ENCODE data around the gene CAPN3. TPM values are rescaled to one million over a fixed set of nuclear protein-coding genes. Genes with fewer than 3 reads are reported as not detected.
A peak's percentile ranks its signal among the peaks of the same experiment; 100 is the strongest.

CAPN3 gene
- total RNA-seq, 1 donor from 2014 or later = 12.3 TPM

DNA sequence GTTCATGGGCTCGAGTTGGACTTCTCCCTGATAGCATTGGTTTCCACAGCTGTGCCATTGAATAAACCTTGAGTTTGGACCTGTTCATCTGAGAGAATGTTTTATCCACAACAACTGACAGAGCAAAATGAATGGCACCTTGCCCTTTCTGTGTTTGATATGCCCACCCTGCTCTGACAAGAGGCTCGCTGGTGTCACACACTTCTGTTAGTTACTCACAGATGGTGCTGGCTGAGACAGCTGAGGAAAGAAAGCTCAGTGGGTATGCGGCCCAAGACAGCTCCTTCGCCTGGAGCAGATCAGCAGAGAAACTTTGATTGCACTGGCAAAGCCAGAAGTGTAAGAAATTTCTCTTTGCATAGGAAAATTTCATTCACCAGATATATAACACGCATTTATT is 2.5 kb upstream of the CAPN3 start:
- peak; percentile 65 for DNase-seq (ENCODE audit: low read depth)

DNA sequence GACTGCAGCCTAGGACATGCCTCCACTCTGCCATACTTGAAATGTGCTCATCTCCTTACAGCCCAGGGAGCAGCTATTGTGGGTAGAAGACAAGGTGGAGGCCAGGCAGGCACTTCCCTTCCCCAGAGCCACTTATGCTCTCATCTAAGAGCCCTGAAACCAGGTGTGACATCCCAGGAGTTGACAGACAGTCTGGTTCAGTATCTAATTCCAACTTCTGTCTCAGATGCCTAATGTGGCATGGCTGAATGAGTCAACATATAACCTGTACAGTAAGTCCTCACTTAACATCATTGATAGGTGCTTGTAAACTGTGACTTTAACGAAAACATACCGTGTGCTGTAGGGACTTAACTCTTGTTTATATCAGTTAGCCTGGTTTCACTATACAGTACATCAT is 1.2 kb upstream of the CAPN3 start:
- DNase-seq (ENCODE audit: low read depth) = no peak

DNA sequence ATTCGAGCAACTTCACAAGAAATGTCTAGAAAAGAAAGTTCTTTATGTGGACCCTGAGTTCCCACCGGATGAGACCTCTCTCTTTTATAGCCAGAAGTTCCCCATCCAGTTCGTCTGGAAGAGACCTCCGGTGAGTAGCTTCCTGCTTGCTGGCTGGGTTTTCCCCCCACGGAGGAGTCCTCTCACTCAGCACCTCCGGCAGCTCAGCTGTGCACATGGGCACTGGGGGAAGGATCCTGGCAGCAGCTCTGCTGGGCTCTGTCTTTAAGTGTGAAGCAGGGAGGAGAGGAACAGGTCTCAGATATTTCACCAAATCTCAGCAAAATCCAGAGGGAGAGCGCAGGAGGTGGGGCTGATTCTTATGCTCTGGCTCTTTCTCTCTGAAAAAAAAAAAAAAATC is 684 bp downstream of the CAPN3 start:
- DNase-seq (ENCODE audit: low read depth) = no peak

DNA sequence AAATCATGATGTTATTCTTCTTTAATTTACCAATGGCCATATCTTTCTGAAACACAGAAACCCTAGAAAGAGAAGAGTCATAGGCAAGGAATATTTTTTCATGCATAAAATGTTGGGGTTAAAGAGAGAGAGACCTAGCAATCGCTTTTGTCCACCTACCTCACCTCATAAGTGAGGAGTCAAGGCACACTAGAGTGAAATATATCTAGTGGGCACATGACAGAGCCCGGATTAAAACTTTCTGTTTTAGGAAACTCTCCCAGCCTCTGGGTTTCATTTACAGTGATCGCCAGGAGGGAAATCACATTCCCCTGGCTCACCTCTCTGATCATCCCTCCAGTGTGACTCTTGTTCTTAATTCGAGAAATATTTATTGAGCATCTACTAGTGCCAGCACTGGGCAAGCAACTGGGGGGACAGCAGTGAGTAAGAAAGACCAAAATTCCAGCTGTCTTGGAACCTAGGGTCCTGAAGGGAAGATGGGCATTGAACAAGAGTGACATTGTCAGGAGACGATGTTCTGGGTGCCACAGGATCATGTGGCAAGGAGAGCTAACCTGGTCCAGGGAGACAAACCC is 1.3 kb downstream of the CAPN3 start:
- DNase-seq (ENCODE audit: low read depth) = no peak

DNA sequence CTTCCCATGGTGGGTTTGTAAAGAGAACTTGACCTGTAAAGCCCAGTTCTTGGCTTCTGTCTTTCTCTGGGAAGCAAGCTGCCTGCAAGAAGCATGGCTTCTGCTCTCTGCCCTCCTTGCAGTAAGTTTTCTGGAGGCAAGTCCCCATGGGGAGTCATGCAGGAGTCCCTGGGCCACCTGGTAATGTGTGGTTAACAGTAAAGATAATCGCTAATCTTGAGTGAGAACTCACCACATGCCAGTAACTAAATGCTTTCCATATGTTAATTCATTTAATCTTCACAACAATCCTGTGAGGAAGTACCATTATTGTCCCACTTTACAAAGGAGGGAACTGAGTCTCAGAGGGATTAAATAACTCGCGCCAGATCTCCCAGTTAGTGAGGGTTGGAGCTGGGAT is 4.2 kb downstream of the CAPN3 start:
- no peak for DNase-seq (ENCODE audit: low read depth)

DNA sequence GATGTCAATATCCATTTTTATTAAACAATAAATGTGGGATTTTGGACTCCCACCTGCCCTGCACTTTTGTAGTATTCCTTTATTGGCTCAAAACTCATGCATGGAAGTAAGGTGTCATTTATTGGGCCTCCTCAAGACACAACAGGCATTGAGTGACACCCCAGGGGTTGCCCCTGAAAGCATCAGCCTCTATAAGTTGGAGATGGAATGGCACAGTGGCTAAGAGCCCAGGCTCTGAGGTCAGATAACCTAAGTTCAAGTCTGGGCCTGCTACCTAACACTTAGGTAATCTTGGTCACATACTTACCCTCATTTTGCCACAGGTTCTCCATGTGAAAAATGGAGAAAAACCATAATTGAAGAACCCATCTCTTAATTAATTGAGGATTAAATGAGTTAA is 4.6 kb downstream of the CAPN3 start:
- no peak for DNase-seq (ENCODE audit: low read depth)

DNA sequence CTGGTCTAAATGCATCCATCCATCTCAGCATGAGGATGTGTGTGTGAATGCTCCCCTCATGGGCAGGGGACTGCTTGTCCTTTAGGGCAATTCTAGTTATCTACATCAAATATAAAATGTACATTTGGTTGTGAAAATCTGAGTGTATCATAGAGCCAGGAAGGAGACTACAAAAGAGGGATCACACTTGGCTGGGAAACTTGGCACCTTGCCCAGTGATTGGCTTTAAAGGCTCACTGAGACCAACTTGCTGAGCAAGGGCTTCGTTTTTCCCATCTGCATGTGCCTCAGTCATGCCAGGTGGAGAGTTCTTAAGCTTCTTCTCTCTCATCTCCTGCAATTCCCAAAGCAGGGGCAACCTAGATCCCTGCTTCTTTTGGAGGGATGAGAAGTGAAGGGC is 5.2 kb downstream of the CAPN3 start:
- peak; percentile 24 for DNase-seq (ENCODE audit: low read depth)

DNA sequence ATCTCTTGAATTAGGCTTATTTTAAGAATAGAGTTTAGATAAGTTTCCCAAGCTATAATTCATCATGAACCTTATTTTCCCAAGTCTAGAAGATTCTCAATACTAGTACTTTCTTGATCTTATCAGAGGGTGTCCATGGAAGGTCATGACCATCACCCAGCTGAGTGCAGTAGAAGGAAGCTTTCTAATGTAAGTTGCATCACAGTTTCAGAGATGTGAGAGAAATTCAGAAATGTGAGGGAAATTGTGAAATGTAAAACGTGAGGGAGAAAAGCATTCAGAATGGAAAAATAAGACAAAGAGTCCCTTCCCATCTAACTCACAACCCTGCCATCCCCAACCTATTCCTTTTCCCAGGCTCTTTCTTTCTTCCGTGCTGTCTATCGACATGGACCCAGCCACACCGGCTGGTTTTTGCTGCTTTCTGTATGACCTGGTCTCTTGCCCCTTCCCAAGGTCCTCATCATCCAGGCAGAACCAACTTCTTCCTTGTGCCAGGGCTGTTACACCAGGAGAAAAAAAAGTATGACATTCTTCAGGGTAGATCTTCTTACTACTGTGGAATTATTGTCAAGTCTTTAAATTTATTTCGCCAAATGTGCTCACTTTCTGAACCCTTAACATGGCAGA is 6.7 kb downstream of the CAPN3 start:
- no peak for DNase-seq (ENCODE audit: low read depth)

DNA sequence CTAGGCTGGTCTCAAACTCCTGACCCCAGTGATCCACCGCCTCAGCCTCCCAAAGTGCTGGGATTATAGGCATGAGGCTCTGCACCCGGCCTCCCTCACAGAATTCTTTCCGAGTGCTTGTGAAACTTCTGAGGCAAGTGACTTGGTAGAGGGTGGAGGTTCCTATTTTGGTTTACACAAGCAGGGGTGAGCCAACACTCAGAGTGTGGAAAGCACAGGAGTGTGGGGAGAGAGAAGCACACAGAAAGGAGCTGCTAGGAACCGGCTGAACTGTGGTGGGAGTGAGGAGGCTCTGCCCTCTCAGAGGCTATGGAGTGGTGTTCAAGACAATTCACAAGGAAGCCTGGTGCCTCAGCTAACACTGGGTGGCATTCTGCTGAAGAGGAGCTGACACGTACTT is 7.7 kb downstream of the CAPN3 start:
- DNase-seq (ENCODE audit: low read depth) = no peak

DNA sequence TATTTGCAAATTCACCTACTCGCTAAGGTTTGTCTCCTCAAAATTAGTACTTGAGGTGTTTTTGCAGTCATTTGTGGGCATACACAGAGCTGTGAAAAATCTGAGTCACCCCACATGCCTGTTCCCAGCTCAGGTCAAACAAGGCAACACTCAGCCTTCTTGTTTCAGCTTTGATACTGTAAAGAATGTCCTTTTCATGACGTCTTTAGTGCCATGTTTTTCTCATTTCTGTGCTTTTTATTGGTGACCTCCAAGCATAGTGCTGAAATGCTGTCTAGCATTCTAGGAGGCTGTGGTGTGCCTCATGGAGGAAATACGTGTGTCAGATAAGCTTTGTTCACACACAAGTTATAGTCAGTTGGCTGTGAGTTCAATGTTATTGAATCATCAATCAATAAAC is 8.8 kb downstream of the CAPN3 start:
- no peak for DNase-seq (ENCODE audit: low read depth)

DNA sequence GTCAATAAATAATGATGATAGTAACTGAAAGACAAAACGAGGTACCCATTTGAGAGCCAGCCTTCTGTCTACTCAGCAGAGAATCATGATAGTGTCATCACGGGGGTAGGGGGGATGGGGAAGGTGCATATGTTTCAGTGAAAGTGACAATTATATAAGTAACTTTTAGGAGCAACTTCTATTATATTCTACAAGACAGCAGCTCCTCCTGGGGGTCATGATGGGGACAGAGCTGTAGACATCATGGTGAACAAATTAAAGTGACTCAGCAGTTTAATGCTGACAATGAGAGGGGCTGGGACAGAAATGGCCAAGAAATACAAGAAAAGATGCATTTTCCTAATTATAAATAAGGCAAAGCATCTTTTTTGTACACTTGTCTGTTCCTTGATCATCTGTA is 11.8 kb downstream of the CAPN3 start:
- no peak for DNase-seq (ENCODE audit: low read depth)

DNA sequence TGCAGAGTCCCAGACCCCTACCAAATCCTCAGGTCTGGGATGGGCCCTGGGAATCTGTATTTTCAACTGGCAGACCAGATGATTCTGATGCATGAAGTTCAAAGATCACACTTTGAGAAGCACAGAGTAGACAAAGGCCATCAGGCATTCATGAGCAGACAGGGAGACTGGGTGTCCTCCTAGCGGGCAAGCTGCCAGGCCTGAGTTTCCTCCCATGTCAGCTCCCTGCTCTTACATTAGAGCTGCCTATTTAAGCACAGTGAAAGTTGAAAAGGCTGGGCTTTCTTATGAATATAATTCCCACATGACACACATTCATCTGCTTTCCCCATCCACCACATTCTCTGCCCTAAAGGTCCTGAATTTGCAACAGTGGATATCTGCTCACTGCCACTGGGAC is 14.0 kb downstream of the CAPN3 start:
- no peak for DNase-seq (ENCODE audit: low read depth)

DNA sequence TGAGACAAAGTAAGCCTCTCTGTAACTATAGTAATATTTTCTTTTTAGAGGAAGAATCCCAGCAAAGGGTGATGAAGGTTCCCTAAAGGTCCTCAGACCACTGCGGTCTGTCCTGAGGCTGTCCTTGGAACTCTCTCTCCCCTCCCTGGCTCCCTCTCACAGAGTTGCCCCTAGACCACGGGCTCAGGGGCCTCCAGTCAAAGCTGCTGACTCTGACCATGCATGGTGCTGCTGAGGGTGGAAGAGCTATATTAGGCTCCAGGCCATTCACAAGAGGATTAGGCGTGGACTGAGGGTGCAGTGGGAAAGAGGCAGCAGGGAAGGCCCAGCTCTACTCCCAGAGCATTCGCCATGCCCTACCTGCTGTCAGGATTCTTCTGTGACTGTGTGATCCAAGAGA is 14.6 kb downstream of the CAPN3 start:
- DNase-seq (ENCODE audit: low read depth) = peak; percentile 41

DNA sequence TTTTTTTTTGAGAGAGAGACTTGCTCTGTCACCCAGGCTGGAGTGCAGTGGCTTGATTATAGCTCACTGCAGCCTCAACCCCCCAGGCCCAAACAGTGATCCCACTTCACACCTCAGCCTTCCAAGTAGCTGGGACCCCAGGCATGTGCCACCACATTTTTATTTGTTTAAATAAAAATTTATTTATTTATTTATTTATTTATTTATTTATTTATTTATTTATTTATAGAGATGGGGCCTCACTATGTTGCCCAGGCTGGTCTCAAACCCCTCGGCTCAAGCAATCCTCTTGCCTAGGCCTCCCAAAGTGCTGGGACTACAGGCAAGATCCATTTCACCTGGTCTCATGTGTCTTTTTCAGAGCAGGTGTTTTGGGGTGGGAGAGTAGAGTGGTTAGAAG is 15.5 kb downstream of the CAPN3 start:
- DNase-seq (ENCODE audit: low read depth) = no peak

DNA sequence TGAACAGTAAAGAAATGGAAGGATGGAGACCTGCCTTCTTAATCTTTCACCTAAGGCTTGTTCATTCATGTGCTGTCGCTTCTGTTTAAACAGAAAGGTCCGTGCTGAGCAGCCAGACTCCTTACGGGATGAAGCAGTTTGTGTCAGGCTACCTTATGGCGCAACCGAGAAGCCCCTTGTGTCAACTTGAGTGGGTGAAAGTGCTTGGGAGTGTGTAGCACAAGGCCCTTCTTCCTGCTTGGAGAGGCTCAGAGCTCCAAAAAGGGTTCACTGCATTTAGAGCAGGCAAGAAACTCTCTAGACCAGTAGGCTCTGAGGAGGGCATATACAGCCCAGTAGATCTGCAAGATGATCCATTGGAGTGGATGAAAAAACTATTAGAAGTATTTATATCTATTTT is 16.0 kb downstream of the CAPN3 start:
- DNase-seq (ENCODE audit: low read depth) = no peak

DNA sequence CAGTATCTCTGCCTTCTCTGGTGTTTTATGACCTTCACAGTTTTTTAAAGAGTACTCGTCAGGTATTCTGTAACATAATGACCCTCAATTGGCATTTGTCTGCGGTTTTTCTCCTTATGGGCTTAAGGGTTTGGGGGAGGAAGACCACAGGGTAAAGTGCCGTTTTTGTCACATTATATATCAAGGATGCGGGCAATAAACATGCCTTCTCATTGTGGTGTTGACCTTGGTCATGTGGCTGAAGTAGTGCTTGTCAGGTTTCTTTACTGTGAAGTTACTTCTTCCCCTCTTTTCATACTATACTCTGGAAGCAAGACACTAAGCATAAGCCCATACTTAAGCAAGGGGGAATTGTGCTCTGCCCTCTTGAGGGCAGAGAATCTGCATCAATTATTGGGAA is 16.6 kb downstream of the CAPN3 start:
- no peak for DNase-seq (ENCODE audit: low read depth)

DNA sequence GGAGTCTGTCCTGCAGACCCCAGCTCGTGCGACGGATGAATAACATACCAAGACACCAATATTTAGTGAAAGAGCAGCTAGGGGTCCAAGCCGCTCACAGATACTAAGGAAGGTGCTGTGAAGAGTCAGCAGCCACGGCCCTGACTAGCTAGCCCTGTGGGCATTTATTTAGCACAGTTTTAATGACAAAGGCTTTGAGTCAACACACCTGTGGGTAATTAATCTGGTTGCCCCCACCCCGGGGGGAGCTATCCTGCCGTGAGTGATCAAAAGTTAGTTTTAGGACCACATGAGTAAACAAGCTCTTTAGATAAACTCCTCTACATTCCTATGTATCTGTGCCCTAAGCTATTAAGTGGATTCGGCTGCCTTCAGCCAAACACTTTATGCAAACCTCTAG is 18.7 kb downstream of the CAPN3 start:
- no peak for DNase-seq (ENCODE audit: low read depth)

DNA sequence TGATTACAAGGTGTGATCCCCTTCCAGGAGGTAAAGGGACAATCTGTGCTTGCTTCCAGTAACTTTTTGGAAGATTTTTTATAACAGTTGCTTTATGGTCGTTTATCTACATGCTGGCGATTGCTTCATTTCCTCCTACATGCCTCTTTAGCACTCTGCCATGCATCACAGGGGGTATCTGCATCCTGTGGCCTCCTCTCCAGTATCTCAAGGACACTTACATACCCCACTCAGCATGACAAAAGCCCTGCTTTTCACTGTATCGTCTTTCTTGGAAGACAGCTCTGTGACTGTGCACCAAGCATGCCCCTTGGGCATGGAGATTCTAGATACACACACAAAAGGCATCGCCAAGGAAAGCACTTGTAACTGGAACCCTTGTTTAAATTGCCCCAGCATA is 25.3 kb downstream of the CAPN3 start:
- DNase-seq (ENCODE audit: low read depth) = no peak

DNA sequence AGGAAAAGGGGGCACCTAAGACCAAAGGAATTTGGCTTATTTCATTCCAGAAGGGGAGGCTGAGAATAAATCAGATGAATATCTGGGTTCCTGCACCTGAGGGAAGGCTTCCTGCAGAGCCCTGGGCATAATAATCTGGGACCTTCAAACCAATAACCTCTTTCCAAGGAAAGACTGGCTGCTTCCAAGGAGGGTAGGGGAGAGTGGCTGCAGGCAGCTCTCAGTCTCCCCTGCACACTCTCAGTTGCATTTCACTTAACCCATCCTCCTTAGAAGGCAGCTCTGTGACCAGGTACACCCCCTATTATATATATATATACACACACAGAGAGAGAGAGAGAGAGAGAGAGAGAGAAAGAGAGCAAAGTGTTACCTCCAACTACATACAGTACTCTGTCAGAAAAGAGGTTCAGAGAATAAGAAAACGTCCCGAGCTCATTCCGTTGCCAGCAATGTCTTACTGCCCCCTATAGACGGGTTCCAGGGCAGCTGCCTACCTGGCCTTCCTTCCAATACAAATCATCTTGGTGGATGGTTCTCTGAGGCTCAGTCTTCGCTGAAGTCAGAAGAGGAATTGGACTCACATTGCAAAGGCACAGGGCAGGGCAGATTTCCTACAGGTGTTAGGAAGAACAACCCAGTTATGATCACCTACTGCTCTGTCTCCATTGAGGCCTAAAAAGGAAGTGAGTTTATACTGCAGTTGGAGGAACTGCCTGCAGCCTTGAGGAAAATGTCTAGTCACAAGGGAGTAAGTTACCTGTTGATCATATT is 26.1 kb downstream of the CAPN3 start:
- peak; percentile 46 for DNase-seq (ENCODE audit: low read depth)

DNA sequence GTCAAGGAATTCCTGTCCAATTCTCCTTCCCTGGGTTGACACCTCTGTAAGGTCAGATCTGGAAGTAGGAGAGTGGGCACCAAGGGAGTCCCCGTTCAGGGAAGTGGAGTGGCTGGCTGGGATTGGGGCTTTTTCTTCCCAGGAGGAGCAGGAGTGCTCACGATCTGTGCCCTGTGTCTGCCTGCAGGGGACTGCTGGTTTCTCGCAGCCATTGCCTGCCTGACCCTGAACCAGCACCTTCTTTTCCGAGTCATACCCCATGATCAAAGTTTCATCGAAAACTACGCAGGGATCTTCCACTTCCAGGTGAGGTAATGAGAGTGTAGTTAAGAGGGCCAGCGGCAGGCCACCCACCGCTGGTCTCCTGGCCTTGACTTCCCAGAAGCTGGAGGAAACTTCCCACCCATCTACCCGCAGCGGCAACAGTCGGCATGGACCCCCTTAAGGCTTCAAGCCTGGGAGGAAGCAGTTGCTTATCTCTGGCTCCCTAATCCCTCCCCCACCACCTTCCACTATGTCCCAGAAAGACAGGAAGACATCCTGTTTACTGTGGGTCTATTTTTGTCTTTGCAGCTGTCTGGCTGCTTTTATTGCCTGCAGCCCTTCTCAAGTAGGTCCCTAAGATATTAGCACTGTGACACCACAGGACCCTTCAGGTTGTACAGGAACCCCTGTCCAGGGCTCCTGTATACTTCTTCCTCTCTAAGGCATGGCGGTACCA is 26.8 kb downstream of the CAPN3 start:
- peak; percentile 82 for DNase-seq (ENCODE audit: low read depth)

DNA sequence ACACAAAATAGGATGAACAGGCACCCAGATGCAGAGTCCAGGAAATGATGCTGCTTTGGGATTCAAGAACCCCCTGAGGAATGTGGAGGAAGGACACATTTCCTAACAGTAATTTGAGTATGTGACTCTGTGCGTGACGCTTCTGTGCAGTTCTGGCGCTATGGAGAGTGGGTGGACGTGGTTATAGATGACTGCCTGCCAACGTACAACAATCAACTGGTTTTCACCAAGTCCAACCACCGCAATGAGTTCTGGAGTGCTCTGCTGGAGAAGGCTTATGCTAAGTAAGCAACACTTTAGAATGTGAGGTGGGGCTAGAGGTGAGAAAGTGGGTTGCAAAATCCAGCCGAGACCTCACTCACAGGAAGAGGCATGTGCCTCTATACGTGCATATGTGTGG is 28.3 kb downstream of the CAPN3 start:
- no peak for DNase-seq (ENCODE audit: low read depth)

DNA sequence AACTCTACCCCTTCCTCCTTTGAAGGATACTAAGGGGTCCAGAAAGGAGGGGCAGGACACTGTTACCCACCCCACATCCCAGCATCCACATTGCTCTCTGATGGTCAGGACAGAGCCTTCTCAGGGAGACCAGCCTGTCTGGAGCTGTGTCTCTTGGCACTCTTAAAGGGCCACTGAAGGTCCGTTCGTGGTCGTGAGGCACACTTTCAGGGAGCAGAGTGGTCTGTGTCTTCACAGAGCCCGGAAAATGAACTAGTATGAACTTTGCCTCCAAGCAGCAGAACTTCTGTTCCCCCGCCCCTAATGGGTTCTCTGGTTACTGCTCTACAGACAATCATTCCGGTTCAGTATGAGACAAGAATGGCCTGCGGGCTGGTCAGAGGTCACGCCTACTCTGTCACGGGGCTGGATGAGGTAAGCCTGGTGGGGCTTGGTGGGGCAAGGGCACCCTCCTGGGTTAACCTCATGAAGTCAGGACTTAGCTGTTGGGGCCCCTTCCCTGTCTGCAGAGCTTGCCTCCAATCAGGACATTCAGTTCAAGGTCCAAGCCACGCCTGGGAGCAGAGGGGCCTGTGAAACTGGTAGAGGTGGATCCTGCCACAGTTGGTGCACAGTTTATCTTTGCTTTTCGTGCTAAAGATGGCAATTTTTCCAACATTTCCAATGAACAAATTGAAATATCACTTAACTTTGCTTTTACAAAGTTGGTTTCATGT is 33.2 kb downstream of the CAPN3 start:
- DNase-seq (ENCODE audit: low read depth) = peak; percentile 30

Measured in myocyte (in vitro differentiated cells).